Activated CD8-positive, alpha-beta memory T cell treated with anti-CD3 and anti-CD28 coated beads, Interleukin-2, amount 50 U/mL, for 1 hour (primary cell): ENCODE measurements around the gene LDLRAP1.
"Not testable (repeated sequence)": the region's sequence is repeated elsewhere in the genome, so short reads cannot be mapped to it uniquely, and the experiment has no call there.

Source experiments
- DNase-seq: peaks from one replicate; pipeline ENCODE4 v3.0.0-alpha.2; 2020; ENCODE audit errors: extremely low read depth

Gene LDLRAP1

GRCh38 chr1:25575191-25575590 lies 31.8 kb downstream of the LDLRAP1 start:
- no peak for DNase-seq

GRCh38 chr1:25576459-25577133 lies 33.2 kb downstream of the LDLRAP1 start:
- DNase-seq, result no peak

GRCh38 chr1:25577134-25577920 lies 33.9 kb downstream of the LDLRAP1 start:
- no peak for DNase-seq

- DNase-seq, result no peak
Measured at GRCh38 chr1:25579292-25580252, 36.2 kb downstream of the LDLRAP1 start.

- no peak for DNase-seq
Measured at GRCh38 chr1:25580927-25581326, 37.5 kb downstream of the LDLRAP1 start.

GRCh38 chr1:25581764-25582163 lies 38.4 kb downstream of the LDLRAP1 start:
- DNase-seq, result no peak

- DNase-seq, result no peak
Measured at GRCh38 chr1:25583519-25584370, 40.3 kb downstream of the LDLRAP1 start.

GRCh38 chr1:25586181-25586588 lies 42.8 kb downstream of the LDLRAP1 start:
- no peak for DNase-seq

- DNase-seq, result no peak
Measured at GRCh38 chr1:25587290-25587689, 43.9 kb downstream of the LDLRAP1 start.

- not testable (repeated sequence) for DNase-seq
Measured at GRCh38 chr1:25588224-25588623, 44.8 kb downstream of the LDLRAP1 start.

- DNase-seq, result not testable (repeated sequence)
Measured at GRCh38 chr1:25588786-25589185, 45.4 kb downstream of the LDLRAP1 start.

GRCh38 chr1:25590096-25590824 lies 46.9 kb downstream of the LDLRAP1 start:
- DNase-seq, result no peak

- DNase-seq, result no peak
Measured at GRCh38 chr1:25593861-25594260, 50.5 kb downstream of the LDLRAP1 start.

GRCh38 chr1:25594971-25595370 lies 51.6 kb downstream of the LDLRAP1 start:
- no peak for DNase-seq

GRCh38 chr1:25596641-25597040 lies 53.2 kb downstream of the LDLRAP1 start:
- not testable (repeated sequence) for DNase-seq

GRCh38 chr1:25598879-25599278 lies 55.5 kb downstream of the LDLRAP1 start:
- DNase-seq, result no peak

- DNase-seq, result no peak
Measured at GRCh38 chr1:25599969-25600610, 56.7 kb downstream of the LDLRAP1 start.

- DNase-seq, result not testable (repeated sequence)
Measured at GRCh38 chr1:25600971-25601699, 57.7 kb downstream of the LDLRAP1 start.
